Left renal cortex interstitium (tissue), 4 donors: ENCODE results near the gene SLC22A15. TPM values are rescaled to one million over a fixed set of nuclear protein-coding genes. Genes with fewer than 3 reads are reported as not detected.
"Not testable (repeated sequence)": the region's sequence is repeated elsewhere in the genome, so short reads cannot be mapped to it uniquely, and the experiment has no call there.

Experiments used
- DNase-seq, 4 donors: peaks; one replicate each; pipeline ENCODE4 v3.0.0-alpha.2; 2013; ENCODE audit warnings: low read depth in 4 of 4, low spot score in 2 of 4, missing footprints in 1 of 4
- polyA plus RNA-seq, 4 donors: library from polyadenylated mRNA; unstranded; fragments of 120-200 nt; gene quantifications; one replicate each; pipeline ENCODE4 v1.2.1, GENCODE V29; 2013; ENCODE audit not compliant: insufficient read length in 4 of 4

SLC22A15 gene
- 1 to 10 TPM; 4.0 to 7.2 (median 6.1) TPM for polyA plus RNA-seq

- no peak for DNase-seq
Measured at GRCh38 chr1:115976062-115976920, at the start of gene SLC22A15. Gene SLC22A15, plus strand, starts transcription at chr1:115976513. Its CDS starts 115 bp downstream, at chr1:115976628.

- no peak for DNase-seq
Measured at GRCh38 chr1:115927971-115928370, 48.3 kb upstream of the SLC22A15 start.

GRCh38 chr1:115929881-115930280, 46.4 kb upstream of the SLC22A15 start:
- no peak for DNase-seq

- no peak for DNase-seq
Measured at GRCh38 chr1:115933625-115934024, 42.7 kb upstream of the SLC22A15 start.

GRCh38 chr1:115939455-115939854, 36.9 kb upstream of the SLC22A15 start:
- no peak for DNase-seq

- no peak for DNase-seq
Measured at GRCh38 chr1:115946116-115946515, 30.2 kb upstream of the SLC22A15 start.

GRCh38 chr1:115949156-115949555, 27.2 kb upstream of the SLC22A15 start:
- DNase-seq: no peak

- DNase-seq: no peak
Measured at GRCh38 chr1:115951560-115951959, 24.8 kb upstream of the SLC22A15 start.

- no peak for DNase-seq
Measured at GRCh38 chr1:115952547-115952946, 23.8 kb upstream of the SLC22A15 start.

GRCh38 chr1:115953180-115953579, 23.1 kb upstream of the SLC22A15 start:
- DNase-seq: no peak

- DNase-seq: no peak
Measured at GRCh38 chr1:115954684-115955083, 21.6 kb upstream of the SLC22A15 start.

GRCh38 chr1:115955228-115955627, 21.1 kb upstream of the SLC22A15 start:
- DNase-seq: no peak

- no peak for DNase-seq
Measured at GRCh38 chr1:115958866-115959265, 17.4 kb upstream of the SLC22A15 start.

- DNase-seq: no peak
Measured at GRCh38 chr1:115969509-115969908, 6.8 kb upstream of the SLC22A15 start.

GRCh38 chr1:115971778-115972177, 4.5 kb upstream of the SLC22A15 start:
- not testable (repeated sequence) for DNase-seq

GRCh38 chr1:115973154-115973553, 3.2 kb upstream of the SLC22A15 start:
- no peak for DNase-seq

- DNase-seq: no peak
Measured at GRCh38 chr1:115975569-115976061, 698 bp upstream of the SLC22A15 start.

GRCh38 chr1:115976921-115977498, 697 bp downstream of the SLC22A15 start:
- DNase-seq: no peak

GRCh38 chr1:115977499-115978258, 1.4 kb downstream of the SLC22A15 start:
- DNase-seq: no peak

- no peak for DNase-seq
Measured at GRCh38 chr1:115978292-115978941, 2.1 kb downstream of the SLC22A15 start.

GRCh38 chr1:115980156-115980555, 3.8 kb downstream of the SLC22A15 start:
- no peak for DNase-seq
